Tibial nerve (tissue), 3 donors: ENCODE measurements around the gene TAS2R10.

ENCODE experiments used
- POLR2A ChIP-seq, 2 donors: fragments of 450-650 bp; IDR thresholded peaks; one replicate each; pipeline ENCODE4 v1.6.1; 2017; ENCODE audit warnings: antibody characterized with exemption in 2 of 2, mild to moderate bottlenecking in 2 of 2, moderate library complexity in 2 of 2
- TF ChIP-seq, protein P1 (sequence below), 5 experiments: fragments of 200-600 bp in 3 of 5; fragments of 450-650 bp in 2 of 5; sonication (generic) in 3 of 5; IDR thresholded peaks; one replicate each; pipeline ENCODE4 v1.5.1; 2016 to 2019; ENCODE audit warnings: antibody characterized with exemption in 5 of 5, mild to moderate bottlenecking in 3 of 5, moderate library complexity in 2 of 5

DNA sequence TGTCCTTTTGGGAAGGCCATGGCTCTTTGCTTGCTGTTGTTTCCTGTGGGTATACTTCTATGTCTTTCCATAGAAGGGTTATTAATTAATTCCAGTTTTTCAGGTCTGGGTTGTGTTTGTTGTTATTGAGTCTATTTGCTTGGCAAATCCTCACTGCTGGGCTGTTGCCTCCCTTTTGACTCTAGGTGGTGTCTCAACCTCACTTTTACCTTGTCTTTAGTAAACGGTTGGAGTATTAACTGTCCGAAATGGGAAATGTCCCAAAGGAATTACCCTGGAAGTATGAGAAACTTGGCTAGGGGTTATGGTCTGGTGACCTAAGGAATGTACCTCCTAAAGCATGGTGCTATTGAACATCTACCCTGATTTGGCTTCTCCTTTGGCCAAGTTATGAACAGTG lies 41.2 kb upstream of the TAS2R10 start:
- TF ChIP-seq, protein P1, sequence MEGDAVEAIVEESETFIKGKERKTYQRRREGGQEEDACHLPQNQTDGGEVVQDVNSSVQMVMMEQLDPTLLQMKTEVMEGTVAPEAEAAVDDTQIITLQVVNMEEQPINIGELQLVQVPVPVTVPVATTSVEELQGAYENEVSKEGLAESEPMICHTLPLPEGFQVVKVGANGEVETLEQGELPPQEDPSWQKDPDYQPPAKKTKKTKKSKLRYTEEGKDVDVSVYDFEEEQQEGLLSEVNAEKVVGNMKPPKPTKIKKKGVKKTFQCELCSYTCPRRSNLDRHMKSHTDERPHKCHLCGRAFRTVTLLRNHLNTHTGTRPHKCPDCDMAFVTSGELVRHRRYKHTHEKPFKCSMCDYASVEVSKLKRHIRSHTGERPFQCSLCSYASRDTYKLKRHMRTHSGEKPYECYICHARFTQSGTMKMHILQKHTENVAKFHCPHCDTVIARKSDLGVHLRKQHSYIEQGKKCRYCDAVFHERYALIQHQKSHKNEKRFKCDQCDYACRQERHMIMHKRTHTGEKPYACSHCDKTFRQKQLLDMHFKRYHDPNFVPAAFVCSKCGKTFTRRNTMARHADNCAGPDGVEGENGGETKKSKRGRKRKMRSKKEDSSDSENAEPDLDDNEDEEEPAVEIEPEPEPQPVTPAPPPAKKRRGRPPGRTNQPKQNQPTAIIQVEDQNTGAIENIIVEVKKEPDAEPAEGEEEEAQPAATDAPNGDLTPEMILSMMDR (IDR thresholded peaks at IDR 0.05), result no peak
- no peak for TF ChIP-seq POLR2A (IDR thresholded peaks at IDR 0.05)
